ENCODE data around the gene ANKRD6. TPM values are rescaled to one million over a fixed set of nuclear protein-coding genes. Genes with fewer than 3 reads are reported as not detected.
A peak's percentile ranks its signal among the peaks of the same experiment; 100 is the strongest.

Gene ANKRD6
- total RNA-seq, 1 donor from 2014 or later: 13.5 TPM

DNA sequence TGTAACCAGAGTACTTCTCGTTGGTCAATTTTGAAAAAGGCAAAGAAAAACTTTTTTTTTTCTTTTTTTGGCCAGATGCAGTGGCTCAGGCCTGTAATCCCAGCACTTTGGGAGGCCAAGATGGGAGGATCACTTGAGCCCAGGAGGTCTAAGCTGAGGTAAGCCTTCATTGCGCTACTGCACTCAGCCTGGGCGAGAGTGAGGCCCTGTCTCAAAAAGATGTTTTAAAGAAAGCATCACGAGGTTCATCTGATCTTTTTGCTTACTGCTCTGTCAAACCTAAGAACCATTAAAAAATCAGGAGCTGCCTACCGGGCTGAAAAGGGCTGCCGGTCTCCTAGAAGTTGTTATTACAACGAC, 205.0 kb downstream of the ANKRD6 start:
- Mint-ChIP-seq H3K27ac (ENCODE audit: unreplicated experiment) (peak overlapping the region; percentile 98), H3K27me3 (ENCODE audit: low read depth, unreplicated experiment) (no peaks in the 10 kb centered on the region), H3K4me1 (ENCODE audit: low read depth, unreplicated experiment) (peaks cover 15% of the 10 kb centered on the region), H3K4me3 (ENCODE audit: unreplicated experiment) (peak overlapping the region; percentile 99), H3K9me3 (ENCODE audit: unreplicated experiment) (no peaks in the 10 kb centered on the region), H3K36me3 (ENCODE audit: low read depth, unreplicated experiment) (peaks cover 9% of the 10 kb centered on the region)
- Histone ChIP-seq H3K9me3 (ENCODE audit: insufficient read depth, low read depth, low read length) (no peaks in the 10 kb centered on the region), H3K4me2 (ENCODE audit: low read length) (peak overlapping the region; percentile 92), H3K27me3 (ENCODE audit: insufficient read depth, low read length) (no peaks in the 10 kb centered on the region), H3K9ac (ENCODE audit: low read length) (peak overlapping the region; percentile 90), H2AFZ (ENCODE audit: low read depth, low read length) (peak overlapping the region; percentile 84), H3K4me3 (ENCODE audit: insufficient read depth, low read depth, low read length) (peak overlapping the region; percentile 81), H3K4me1 (ENCODE audit: insufficient read depth, low read length) (peaks cover 16% of the 10 kb centered on the region), H3K79me2 (ENCODE audit: insufficient read depth, low read length) (peaks cover 33% of the 10 kb centered on the region), H3K36me3 (ENCODE audit: insufficient read depth, low read length) (peaks cover 4% of the 10 kb centered on the region), H3K27ac (ENCODE audit: low read depth, low read length) (peak overlapping the region; percentile 94), H4K20me1 (ENCODE audit: insufficient read depth, low read length) (peaks cover 3% of the 10 kb centered on the region)
- FAIRE-seq: no peak
- DNase-seq (ENCODE audit: low read depth): no peak
- TF ChIP-seq EZH2 (IDR thresholded peaks at IDR 0.05; ENCODE audit: insufficient read depth, low read length): no peak
- TF ChIP-seq, protein P1, sequence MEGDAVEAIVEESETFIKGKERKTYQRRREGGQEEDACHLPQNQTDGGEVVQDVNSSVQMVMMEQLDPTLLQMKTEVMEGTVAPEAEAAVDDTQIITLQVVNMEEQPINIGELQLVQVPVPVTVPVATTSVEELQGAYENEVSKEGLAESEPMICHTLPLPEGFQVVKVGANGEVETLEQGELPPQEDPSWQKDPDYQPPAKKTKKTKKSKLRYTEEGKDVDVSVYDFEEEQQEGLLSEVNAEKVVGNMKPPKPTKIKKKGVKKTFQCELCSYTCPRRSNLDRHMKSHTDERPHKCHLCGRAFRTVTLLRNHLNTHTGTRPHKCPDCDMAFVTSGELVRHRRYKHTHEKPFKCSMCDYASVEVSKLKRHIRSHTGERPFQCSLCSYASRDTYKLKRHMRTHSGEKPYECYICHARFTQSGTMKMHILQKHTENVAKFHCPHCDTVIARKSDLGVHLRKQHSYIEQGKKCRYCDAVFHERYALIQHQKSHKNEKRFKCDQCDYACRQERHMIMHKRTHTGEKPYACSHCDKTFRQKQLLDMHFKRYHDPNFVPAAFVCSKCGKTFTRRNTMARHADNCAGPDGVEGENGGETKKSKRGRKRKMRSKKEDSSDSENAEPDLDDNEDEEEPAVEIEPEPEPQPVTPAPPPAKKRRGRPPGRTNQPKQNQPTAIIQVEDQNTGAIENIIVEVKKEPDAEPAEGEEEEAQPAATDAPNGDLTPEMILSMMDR (IDR thresholded peaks at IDR 0.05; ENCODE audit: insufficient read depth, low read depth, low read length): no peak

GRCh38 chr6:89638320-89639195, 205.6 kb downstream of the ANKRD6 start, which contains the start of gene LYRM2:
Gene LYRM2 (minus strand): TSS chr6:89638747. CDS start chr6:89638716, 31 bp downstream.
- Histone ChIP-seq H3K4me2 (ENCODE audit: low read length) (peak within 1 kb of the TSS; percentile 92), H3K4me1 (ENCODE audit: insufficient read depth, low read length) (peaks cover 16% of the 10 kb centered on the region), H3K36me3 (ENCODE audit: insufficient read depth, low read length) (peaks cover 8% of the 10 kb centered on the region), H3K79me2 (ENCODE audit: insufficient read depth, low read length) (peaks cover 33% of the 10 kb centered on the region), H3K4me3 (ENCODE audit: insufficient read depth, low read depth, low read length) (peak within 1 kb of the TSS; percentile 81), H4K20me1 (ENCODE audit: insufficient read depth, low read length) (peaks cover 3% of the 10 kb centered on the region), H3K27ac (ENCODE audit: low read depth, low read length) (peak within 1 kb of the TSS; percentile 94), H3K9me3 (ENCODE audit: insufficient read depth, low read depth, low read length) (no peaks in the 10 kb centered on the region), H3K9ac (ENCODE audit: low read length) (peak within 1 kb of the TSS; percentile 90), H3K27me3 (ENCODE audit: insufficient read depth, low read length) (no peaks in the 10 kb centered on the region), H2AFZ (ENCODE audit: low read depth, low read length) (peak within 1 kb of the TSS; percentile 84)
- Mint-ChIP-seq H3K9me3 (ENCODE audit: unreplicated experiment) (no peaks in the 10 kb centered on the region), H3K27ac (ENCODE audit: unreplicated experiment) (peak within 1 kb of the TSS; percentile 98), H3K4me1 (ENCODE audit: low read depth, unreplicated experiment) (peaks cover 15% of the 10 kb centered on the region), H3K36me3 (ENCODE audit: low read depth, unreplicated experiment) (peaks cover 9% of the 10 kb centered on the region), H3K4me3 (ENCODE audit: unreplicated experiment) (peak within 1 kb of the TSS; percentile 99), H3K27me3 (ENCODE audit: low read depth, unreplicated experiment) (no peaks in the 10 kb centered on the region)
- TF ChIP-seq EZH2 (IDR thresholded peaks at IDR 0.05; ENCODE audit: insufficient read depth, low read length): no peak
- TF ChIP-seq, protein P1 (IDR thresholded peaks at IDR 0.05; ENCODE audit: insufficient read depth, low read depth, low read length): no peak
- DNase-seq (ENCODE audit: low read depth) (peak; percentile 83), FAIRE-seq (no peak)

All from astrocyte (in vitro differentiated cells and primary cell).